Esophagus mucosa (tissue), 1 donor: ENCODE data around the gene BEST1. TPM values are rescaled to one million over a fixed set of nuclear protein-coding genes. Genes with fewer than 3 reads are reported as not detected.

Experiments
- total RNA-seq: library from RNA; stranded (reverse); gene quantifications from one replicate; pipeline ENCODE4 v1.2.4, GENCODE V29; 2023
- donor health status: DM: yes; HTN: yes; CAD: no.

BEST1 gene
- total RNA-seq, 1 donor from 2014 or later, result 0.44 TPM

Other genes starting within 250 kb of the BEST1 start
- gene MYRF, start 197.7 kb upstream of the BEST1 start, total RNA-seq, result 0.88 TPM
- 90.9 TPM for gene TMEM258, start 157.8 kb upstream of the BEST1 start, total RNA-seq
- gene FEN1, start 157.4 kb upstream of the BEST1 start, total RNA-seq, result 18.7 TPM
- 7.5 TPM for gene FADS1, start 133.3 kb upstream of the BEST1 start, total RNA-seq
- 43.3 TPM for gene FADS2, start 122.1 kb upstream of the BEST1 start, total RNA-seq
- 3.0 TPM for gene FADS3, start 58.8 kb upstream of the BEST1 start, total RNA-seq
- gene RAB3IL1, start 32.8 kb upstream of the BEST1 start, total RNA-seq, result 0.88 TPM
- 911 TPM for gene FTH1, start 17.3 kb downstream of the BEST1 start, total RNA-seq
- 52.8 TPM for gene INCENP, start 173.7 kb downstream of the BEST1 start, total RNA-seq
- gene SCGB1D1, start 239.9 kb downstream of the BEST1 start, total RNA-seq, result not detected